ENCODE measurements around the gene USF1. TPM values are rescaled to one million over a fixed set of nuclear protein-coding genes. Genes with fewer than 3 reads are reported as not detected.
"Not testable (repeated sequence)": the region's sequence is repeated elsewhere in the genome, so short reads cannot be mapped to it uniquely, and the experiment has no call there.

USF1 gene
- total and polyA plus RNA-seq, 2 donors from 2014 or later = 48.7 to 56.1 TPM

- H3K9ac ChIP-seq (ENCODE audit: low read length in 3 of 3) = no peak overlapping the region
- H3K36me3 ChIP-seq (ENCODE audit: control insufficient read depth in 2 of 3, insufficient read depth in 3 of 3, low read length in 3 of 3) = no peaks in the 10 kb centered on the region
- FAIRE-seq = no peak
- no peaks in the 10 kb centered on the region for H3K9me3 ChIP-seq (ENCODE audit: control insufficient read depth in 2 of 3, insufficient read depth in 1 of 3, low read length in 3 of 3)
- no peaks in the 10 kb centered on the region for H3K4me1 ChIP-seq (ENCODE audit: control insufficient read depth in 2 of 3, insufficient read depth in 2 of 3, low read depth in 1 of 3, low read length in 3 of 3)
- intact Hi-C loops (cut with DNase I) = no loop called here
- no peak overlapping the region for H3K4me3 ChIP-seq (ENCODE audit: low read length in 3 of 3)
- H3K27ac ChIP-seq (ENCODE audit: low read depth in 2 of 2, low read length in 2 of 2) = no peak overlapping the region
- no peaks in the 10 kb centered on the region for H3K27me3 ChIP-seq (ENCODE audit: control insufficient read depth, insufficient read depth, low read length)
- DNase-seq = no peak
- TF ChIP-seq CTCF (IDR thresholded peaks at IDR 0.05; ENCODE audit: borderline replicate concordance, extremely low read depth, insufficient read depth) = no peak
Measured at GRCh38 chr1:161066694-161067093, 20.9 kb upstream of the USF1 start.

- H3K36me3 ChIP-seq (ENCODE audit: control insufficient read depth in 2 of 3, insufficient read depth in 3 of 3, low read length in 3 of 3); H3K27me3 ChIP-seq (ENCODE audit: control insufficient read depth, insufficient read depth, low read length); H3K9ac ChIP-seq (ENCODE audit: low read length in 3 of 3); DNase-seq; H3K9me3 ChIP-seq (ENCODE audit: control insufficient read depth in 2 of 3, insufficient read depth in 1 of 3, low read length in 3 of 3); intact Hi-C loops (cut with DNase I); H3K4me1 ChIP-seq (ENCODE audit: control insufficient read depth in 2 of 3, insufficient read depth in 2 of 3, low read depth in 1 of 3, low read length in 3 of 3); FAIRE-seq; H3K27ac ChIP-seq (ENCODE audit: low read depth in 2 of 2, low read length in 2 of 2); H3K4me3 ChIP-seq (ENCODE audit: low read length in 3 of 3): not testable (repeated sequence)
Measured at GRCh38 chr1:161065681-161066080, 19.9 kb upstream of the USF1 start.

- H3K9me3 ChIP-seq (ENCODE audit: control insufficient read depth in 2 of 3, insufficient read depth in 1 of 3, low read length in 3 of 3); DNase-seq; intact Hi-C loops (cut with DNase I): not testable (repeated sequence)
Measured at GRCh38 chr1:161063936-161064335, 18.2 kb upstream of the USF1 start.

GRCh38 chr1:161061419-161061818, 15.6 kb upstream of the USF1 start:
- no peak for TF ChIP-seq CTCF (IDR thresholded peaks at IDR 0.05; ENCODE audit: borderline replicate concordance, extremely low read depth, insufficient read depth)

More at GRCh38 chr1:161063936-161064335, 18.2 kb upstream of the USF1 start:
- not testable (repeated sequence) for FAIRE-seq; H3K4me3 ChIP-seq (ENCODE audit: low read length in 3 of 3); H3K36me3 ChIP-seq (ENCODE audit: control insufficient read depth in 2 of 3, insufficient read depth in 3 of 3, low read length in 3 of 3); H3K27me3 ChIP-seq (ENCODE audit: control insufficient read depth, insufficient read depth, low read length); H3K4me1 ChIP-seq (ENCODE audit: control insufficient read depth in 2 of 3, insufficient read depth in 2 of 3, low read depth in 1 of 3, low read length in 3 of 3); H3K9ac ChIP-seq (ENCODE audit: low read length in 3 of 3); H3K27ac ChIP-seq (ENCODE audit: low read depth in 2 of 2, low read length in 2 of 2)

GRCh38 chr1:161059293-161059692, 13.5 kb upstream of the USF1 start:
- Histone ChIP-seq H3K27ac (ENCODE audit: low read depth in 2 of 2, low read length in 2 of 2) (no peak overlapping the region), H3K4me3 (ENCODE audit: low read length in 3 of 3) (no peak overlapping the region), H3K36me3 (ENCODE audit: control insufficient read depth in 2 of 3, insufficient read depth in 3 of 3, low read length in 3 of 3) (no peaks in the 10 kb centered on the region), H3K27me3 (ENCODE audit: control insufficient read depth, insufficient read depth, low read length) (no peaks in the 10 kb centered on the region), H3K4me1 (ENCODE audit: control insufficient read depth in 2 of 3, insufficient read depth in 2 of 3, low read depth in 1 of 3, low read length in 3 of 3) (no peaks in the 10 kb centered on the region), H3K9me3 (ENCODE audit: control insufficient read depth in 2 of 3, insufficient read depth in 1 of 3, low read length in 3 of 3) (no peaks in the 10 kb centered on the region), H3K9ac (ENCODE audit: low read length in 3 of 3) (no peak overlapping the region)
- FAIRE-seq (no peak), DNase-seq (no peak)
- intact Hi-C loops (cut with DNase I) = no loop called here
- no peak for TF ChIP-seq CTCF (IDR thresholded peaks at IDR 0.05; ENCODE audit: borderline replicate concordance, extremely low read depth, insufficient read depth)

More at GRCh38 chr1:161061419-161061818, 15.6 kb upstream of the USF1 start:
- no peak overlapping the region for H3K4me3 ChIP-seq (ENCODE audit: low read length in 3 of 3)
- no peak overlapping the region for H3K9ac ChIP-seq (ENCODE audit: low read length in 3 of 3)
- no peaks in the 10 kb centered on the region for H3K27me3 ChIP-seq (ENCODE audit: control insufficient read depth, insufficient read depth, low read length)
- no peak overlapping the region for H3K27ac ChIP-seq (ENCODE audit: low read depth in 2 of 2, low read length in 2 of 2)
- no peaks in the 10 kb centered on the region for H3K4me1 ChIP-seq (ENCODE audit: control insufficient read depth in 2 of 3, insufficient read depth in 2 of 3, low read depth in 1 of 3, low read length in 3 of 3)
- FAIRE-seq = no peak
- intact Hi-C loops (cut with DNase I) = no loop called here
- H3K36me3 ChIP-seq (ENCODE audit: control insufficient read depth in 2 of 3, insufficient read depth in 3 of 3, low read length in 3 of 3) = no peaks in the 10 kb centered on the region
- no peak for DNase-seq
- no peaks in the 10 kb centered on the region for H3K9me3 ChIP-seq (ENCODE audit: control insufficient read depth in 2 of 3, insufficient read depth in 1 of 3, low read length in 3 of 3)

All from kidney (tissue), 14 donors.